Measurements from ENCODE around the gene ATP11A. TPM values are rescaled to one million over a fixed set of nuclear protein-coding genes. Genes with fewer than 3 reads are reported as not detected.

ATP11A gene
- total and polyA plus RNA-seq, 10 donors, result 2.7 to 91.3 (median 59.1) TPM

DNA sequence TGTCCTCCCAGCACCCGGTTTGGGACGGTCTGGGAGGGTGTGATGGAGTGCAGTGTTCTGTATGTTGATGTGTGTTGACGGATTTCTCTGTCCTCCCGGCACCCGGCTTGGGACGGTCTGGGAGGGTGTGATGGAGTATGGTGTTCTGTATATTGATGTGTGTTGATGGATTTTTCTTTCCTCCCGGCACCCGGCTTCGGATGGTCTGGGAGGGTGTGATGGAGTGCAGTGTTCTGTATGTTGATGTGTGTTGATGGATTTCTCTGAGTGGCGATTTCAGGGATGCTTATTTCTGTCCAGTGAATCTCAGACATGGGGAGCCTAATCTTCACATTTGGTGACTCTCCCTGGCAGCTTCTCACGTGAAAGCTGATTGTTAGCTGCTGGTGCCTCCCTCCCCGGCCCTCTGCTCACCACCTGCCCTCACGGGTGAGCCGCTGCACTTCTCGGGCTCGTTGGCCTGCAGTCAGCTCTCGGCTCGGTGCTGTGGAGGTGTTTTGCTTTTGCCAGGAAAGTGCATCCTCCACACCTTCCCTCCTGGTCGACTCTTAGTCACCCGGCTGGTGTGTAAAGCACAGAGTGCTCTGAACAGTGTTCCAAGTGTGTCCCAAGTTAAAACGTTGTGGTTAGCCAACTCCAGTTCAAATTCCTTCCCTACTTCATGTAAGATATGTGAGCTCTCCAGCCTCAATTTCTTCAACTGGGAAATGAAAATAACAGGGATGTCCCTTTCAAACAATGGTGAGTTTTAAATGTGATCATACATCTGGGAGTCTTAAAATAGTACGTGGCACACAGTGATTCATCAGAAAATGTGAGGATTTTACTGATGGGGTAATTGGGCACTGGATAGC lies 54.6 kb downstream of the ATP11A start:
- no peak overlapping the region for H3K4me3 ChIP-seq
- TF ChIP-seq POLR2A (IDR thresholded peaks at IDR 0.05) (no peak), POLR2AphosphoS5 (IDR thresholded peaks at IDR 0.05) (no peak)
- TF ChIP-seq, protein P1, sequence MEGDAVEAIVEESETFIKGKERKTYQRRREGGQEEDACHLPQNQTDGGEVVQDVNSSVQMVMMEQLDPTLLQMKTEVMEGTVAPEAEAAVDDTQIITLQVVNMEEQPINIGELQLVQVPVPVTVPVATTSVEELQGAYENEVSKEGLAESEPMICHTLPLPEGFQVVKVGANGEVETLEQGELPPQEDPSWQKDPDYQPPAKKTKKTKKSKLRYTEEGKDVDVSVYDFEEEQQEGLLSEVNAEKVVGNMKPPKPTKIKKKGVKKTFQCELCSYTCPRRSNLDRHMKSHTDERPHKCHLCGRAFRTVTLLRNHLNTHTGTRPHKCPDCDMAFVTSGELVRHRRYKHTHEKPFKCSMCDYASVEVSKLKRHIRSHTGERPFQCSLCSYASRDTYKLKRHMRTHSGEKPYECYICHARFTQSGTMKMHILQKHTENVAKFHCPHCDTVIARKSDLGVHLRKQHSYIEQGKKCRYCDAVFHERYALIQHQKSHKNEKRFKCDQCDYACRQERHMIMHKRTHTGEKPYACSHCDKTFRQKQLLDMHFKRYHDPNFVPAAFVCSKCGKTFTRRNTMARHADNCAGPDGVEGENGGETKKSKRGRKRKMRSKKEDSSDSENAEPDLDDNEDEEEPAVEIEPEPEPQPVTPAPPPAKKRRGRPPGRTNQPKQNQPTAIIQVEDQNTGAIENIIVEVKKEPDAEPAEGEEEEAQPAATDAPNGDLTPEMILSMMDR (IDR thresholded peaks at IDR 0.05 in 8 of 11, conservative IDR thresholded peaks at IDR 0.05 in 3 of 11), result no peak
- no peak overlapping the region for H3K27ac ChIP-seq
- peak; percentile 63 for DNase-seq
- H3K9me3 ChIP-seq, result no peaks in the 10 kb centered on the region
- 85 to 90% (median 88%) methylated on average over 22 of the region's 22 CpGs for WGBS, 5 donors
- H3K27me3 ChIP-seq (replicated peaks in 1 of 7), result no peaks in the 10 kb centered on the region
- intact Hi-C loops (cut with DNase I; ENCODE audit: low total_unique reads), result no loop called here
- H3K36me3 ChIP-seq, result no peaks in the 10 kb centered on the region
- peaks cover 0 to 24% (median 6%) of the 10 kb centered on the region in 6 donors for H3K4me1 ChIP-seq

GRCh38 chr13:112746044-112746443 lies 56.2 kb downstream of the ATP11A start:
- peaks cover 0 to 13% (median 0%) of the 10 kb centered on the region in 6 donors for H3K4me1 ChIP-seq
- no peaks in the 10 kb centered on the region for H3K27me3 ChIP-seq (replicated peaks in 1 of 7)
- H3K36me3 ChIP-seq, result no peaks in the 10 kb centered on the region
- H3K9me3 ChIP-seq, result no peaks in the 10 kb centered on the region
- WGBS, 5 donors, result 93 to 97% (median 96%) methylated on average over 27 to 29 of the region's 29 CpGs
- H3K27ac ChIP-seq, result no peak overlapping the region
- peak; percentile 44 for DNase-seq
- intact Hi-C loops (cut with DNase I; ENCODE audit: low total_unique reads), result no loop called here
- no peak overlapping the region for H3K4me3 ChIP-seq
- TF ChIP-seq POLR2A (IDR thresholded peaks at IDR 0.05) (no peak), POLR2AphosphoS5 (IDR thresholded peaks at IDR 0.05) (no peak)
- TF ChIP-seq, protein P1 (IDR thresholded peaks at IDR 0.05 in 8 of 11, conservative IDR thresholded peaks at IDR 0.05 in 3 of 11), result no peak

DNA sequence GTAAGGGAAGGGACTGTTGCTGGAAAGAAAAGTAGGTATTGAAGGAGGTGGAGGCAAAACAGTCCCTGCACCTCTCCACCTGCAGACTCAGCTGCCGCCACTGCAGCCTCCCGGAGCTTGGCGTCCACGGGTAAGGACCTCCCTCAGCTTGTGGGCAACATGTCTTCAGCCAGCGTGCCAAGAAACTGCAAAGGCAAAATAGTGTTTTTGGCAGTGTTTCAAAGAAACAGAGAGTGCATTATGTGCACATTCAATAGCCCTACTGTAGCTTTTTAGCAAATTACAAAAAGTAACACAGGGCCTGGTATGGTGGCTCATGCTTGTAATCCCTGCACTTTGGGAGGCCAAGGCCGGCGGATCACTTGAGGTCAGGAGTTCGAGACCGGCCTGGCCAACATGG lies 57.4 kb downstream of the ATP11A start:
- intact Hi-C loops (cut with DNase I; ENCODE audit: low total_unique reads), result no loop called here
- H3K9me3 ChIP-seq, result no peaks in the 10 kb centered on the region
- peaks cover 0 to 16% (median 1%) of the 10 kb centered on the region in 6 donors for H3K4me1 ChIP-seq
- H3K36me3 ChIP-seq, result no peaks in the 10 kb centered on the region
- TF ChIP-seq POLR2A (IDR thresholded peaks at IDR 0.05), result no peak
- TF ChIP-seq, protein P1 (IDR thresholded peaks at IDR 0.05 in 8 of 11, conservative IDR thresholded peaks at IDR 0.05 in 3 of 11), result no peak
- no peaks in the 10 kb centered on the region for H3K27me3 ChIP-seq (replicated peaks in 1 of 7)
- H3K27ac ChIP-seq, result no peak overlapping the region
- 90 to 93% (median 92%) methylated on average over 9 of the region's 9 CpGs for WGBS, 5 donors
- no peak overlapping the region for H3K4me3 ChIP-seq
- DNase-seq, result peak; percentile 25

- Histone ChIP-seq H3K4me3 (no peak overlapping the region), H3K27ac (no peak overlapping the region), H3K36me3 (peaks cover 0 to 2% (median 0%) of the 10 kb centered on the region in 6 donors), H3K9me3 (no peaks in the 10 kb centered on the region), H3K27me3 (replicated peaks in 1 of 7) (no peaks in the 10 kb centered on the region), H3K4me1 (peaks cover 0 to 28% (median 10%) of the 10 kb centered on the region in 6 donors)
- intact Hi-C loops (cut with DNase I; ENCODE audit: low total_unique reads), result no loop called here
- TF ChIP-seq POLR2AphosphoS5 (IDR thresholded peaks at IDR 0.05) (peak in 1 of 3 donors; percentile 15), POLR2A (IDR thresholded peaks at IDR 0.05) (no peak)
- TF ChIP-seq, protein P1 (IDR thresholded peaks at IDR 0.05 in 8 of 11, conservative IDR thresholded peaks at IDR 0.05 in 3 of 11), result no peak
- WGBS, 5 donors, result 80 to 90% (median 84%) methylated on average over 16 to 18 of the region's 18 CpGs
- DNase-seq, result peak; percentile 67
Measured at GRCh38 chr13:112748947-112749735, 59.3 kb downstream of the ATP11A start.
